ENCODE results near the gene AHSP.

Gene AHSP

DNA sequence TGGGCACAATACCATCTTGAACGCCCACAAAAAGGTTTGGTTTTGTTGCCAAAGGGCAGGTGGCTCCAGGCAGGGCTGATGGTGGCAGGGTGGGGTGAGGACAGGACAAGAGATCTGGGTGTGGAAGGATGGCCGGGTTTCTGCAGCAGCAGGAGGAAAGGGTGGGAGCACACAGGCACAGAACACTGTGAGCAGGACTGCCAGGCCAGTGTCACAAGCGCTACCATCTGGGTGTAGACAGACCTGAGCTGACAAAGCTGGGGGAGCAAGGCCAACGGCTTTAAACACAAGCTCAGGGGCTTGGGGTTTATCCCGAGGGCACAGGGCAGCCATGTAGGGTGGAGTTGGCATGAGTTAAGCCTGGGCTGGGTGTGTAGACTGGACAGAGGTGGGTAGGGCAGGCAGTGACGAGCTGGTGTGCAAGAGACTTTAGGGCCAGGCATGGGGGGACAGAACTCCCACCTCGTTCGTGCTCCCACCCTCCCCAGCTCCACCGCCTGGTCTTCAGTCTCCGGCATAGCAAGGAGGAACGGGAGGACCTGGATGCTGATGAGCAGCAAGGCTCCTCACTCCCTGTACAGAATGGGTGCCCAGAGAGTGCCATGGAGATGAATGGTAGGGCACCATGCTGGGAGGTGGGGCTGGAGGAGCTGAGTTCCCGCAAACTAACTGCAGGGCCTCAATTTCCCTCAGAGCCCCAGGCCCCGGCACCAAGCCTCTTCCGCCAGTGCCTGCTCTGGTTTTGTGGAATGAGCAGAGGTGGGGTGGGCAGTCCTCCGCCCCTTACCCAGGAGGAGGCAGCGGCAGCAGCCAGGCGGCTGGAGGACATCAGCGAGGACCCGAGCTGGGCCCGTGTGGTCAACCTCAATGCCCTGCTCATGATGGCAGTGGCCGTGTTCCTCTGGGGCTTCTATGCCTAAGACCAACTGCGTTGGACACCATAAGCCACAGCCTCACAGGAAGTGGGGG, 37.8 kb upstream of the AHSP start:
- TF ChIP-seq, protein P1, sequence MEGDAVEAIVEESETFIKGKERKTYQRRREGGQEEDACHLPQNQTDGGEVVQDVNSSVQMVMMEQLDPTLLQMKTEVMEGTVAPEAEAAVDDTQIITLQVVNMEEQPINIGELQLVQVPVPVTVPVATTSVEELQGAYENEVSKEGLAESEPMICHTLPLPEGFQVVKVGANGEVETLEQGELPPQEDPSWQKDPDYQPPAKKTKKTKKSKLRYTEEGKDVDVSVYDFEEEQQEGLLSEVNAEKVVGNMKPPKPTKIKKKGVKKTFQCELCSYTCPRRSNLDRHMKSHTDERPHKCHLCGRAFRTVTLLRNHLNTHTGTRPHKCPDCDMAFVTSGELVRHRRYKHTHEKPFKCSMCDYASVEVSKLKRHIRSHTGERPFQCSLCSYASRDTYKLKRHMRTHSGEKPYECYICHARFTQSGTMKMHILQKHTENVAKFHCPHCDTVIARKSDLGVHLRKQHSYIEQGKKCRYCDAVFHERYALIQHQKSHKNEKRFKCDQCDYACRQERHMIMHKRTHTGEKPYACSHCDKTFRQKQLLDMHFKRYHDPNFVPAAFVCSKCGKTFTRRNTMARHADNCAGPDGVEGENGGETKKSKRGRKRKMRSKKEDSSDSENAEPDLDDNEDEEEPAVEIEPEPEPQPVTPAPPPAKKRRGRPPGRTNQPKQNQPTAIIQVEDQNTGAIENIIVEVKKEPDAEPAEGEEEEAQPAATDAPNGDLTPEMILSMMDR (conservative IDR thresholded peaks at IDR 0.05; ENCODE audit: low read depth, low read length), result no peak
- no peak for DNase-seq (ENCODE audit: low read depth)
- no peak overlapping the region for H3K4me3 ChIP-seq (ENCODE audit: low read length)

GRCh38 chr16:31491778-31492418, 35.8 kb upstream of the AHSP start:
- DNase-seq (ENCODE audit: low read depth), result no peak
- TF ChIP-seq, protein P1 (conservative IDR thresholded peaks at IDR 0.05; ENCODE audit: low read depth, low read length), result no peak
- H3K4me3 ChIP-seq (ENCODE audit: low read length), result no peak overlapping the region

- TF ChIP-seq, protein P1 (conservative IDR thresholded peaks at IDR 0.05; ENCODE audit: low read depth, low read length), result no peak
- DNase-seq (ENCODE audit: low read depth), result no peak
- no peak overlapping the region for H3K4me3 ChIP-seq (ENCODE audit: low read length)
Measured at GRCh38 chr16:31493506-31494125, 34.1 kb upstream of the AHSP start.

DNA sequence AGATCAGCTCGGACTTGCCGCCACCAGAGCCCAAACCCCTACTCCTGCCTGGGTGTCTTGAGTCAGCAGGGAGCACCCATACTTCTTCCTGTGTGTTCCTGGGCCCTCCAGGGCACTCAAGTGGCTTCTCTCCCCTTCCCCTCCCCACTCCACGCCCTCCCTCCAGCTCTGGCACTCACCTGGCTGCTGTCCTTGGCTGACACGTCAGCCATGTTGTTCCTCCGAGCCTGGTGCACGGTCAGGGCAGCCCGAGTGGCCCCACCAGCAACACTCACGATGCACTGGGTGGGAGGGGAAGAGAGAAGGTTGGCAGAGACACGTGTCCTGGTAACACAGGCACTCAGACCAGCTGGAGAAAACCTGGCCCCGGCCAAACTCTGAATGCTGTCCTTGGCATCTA, 31.0 kb upstream of the AHSP start:
- no peak overlapping the region for H3K4me3 ChIP-seq (ENCODE audit: low read length)
- TF ChIP-seq, protein P1 (conservative IDR thresholded peaks at IDR 0.05; ENCODE audit: low read depth, low read length), result no peak
- no peak for DNase-seq (ENCODE audit: low read depth)

DNA sequence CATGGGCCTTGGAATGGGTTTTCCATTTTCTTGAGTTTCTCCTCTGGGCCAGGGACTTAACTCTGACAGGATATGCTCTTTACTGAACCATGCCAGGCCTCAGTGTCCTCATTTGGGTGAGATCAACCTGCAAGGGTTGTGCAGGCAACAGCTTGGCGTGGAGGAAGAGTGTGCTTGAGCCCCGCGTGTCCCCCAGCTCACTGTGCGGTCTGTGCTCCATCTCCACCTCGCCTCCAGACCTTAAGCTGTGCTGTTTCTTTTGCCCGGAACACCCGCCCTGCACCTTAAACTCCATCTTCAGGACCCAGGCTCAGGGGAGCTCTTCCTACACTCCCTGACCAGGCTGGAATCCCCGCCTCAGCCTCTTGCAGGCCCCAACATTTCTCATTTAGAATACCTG, 29.2 kb upstream of the AHSP start:
- TF ChIP-seq, protein P1 (conservative IDR thresholded peaks at IDR 0.05; ENCODE audit: low read depth, low read length), result no peak
- H3K4me3 ChIP-seq (ENCODE audit: low read length), result no peak overlapping the region
- no peak for DNase-seq (ENCODE audit: low read depth)

GRCh38 chr16:31499928-31500327, 27.8 kb upstream of the AHSP start:
- TF ChIP-seq, protein P1 (conservative IDR thresholded peaks at IDR 0.05; ENCODE audit: low read depth, low read length), result no peak
- no peak overlapping the region for H3K4me3 ChIP-seq (ENCODE audit: low read length)
- DNase-seq (ENCODE audit: low read depth), result no peak

Data from retinal pigment epithelial cell (primary cell).